IPS-11a (cell line): Measurements from ENCODE around the gene ACADM.
"Not testable (repeated sequence)": the region's sequence is repeated elsewhere in the genome, so short reads cannot be mapped to it uniquely, and the experiment has no call there.

Experiments
- H3K4me3 ChIP-seq: one replicate; pipeline ENCODE4 v1.5.1; 2013; ENCODE audit warnings: low read depth, low read length, control low read depth

Gene ACADM

GRCh38 chr1:75792091-75792490 is 67.6 kb downstream of the ACADM start:
- H3K4me3 ChIP-seq = no peak overlapping the region

GRCh38 chr1:75794382-75794781 is 69.9 kb downstream of the ACADM start:
- H3K4me3 ChIP-seq = no peak overlapping the region

GRCh38 chr1:75795703-75796193 is 71.2 kb downstream of the ACADM start:
- no peak overlapping the region for H3K4me3 ChIP-seq

- no peak within 1 kb of the TSS for H3K4me3 ChIP-seq
Measured at GRCh38 chr1:75796376-75797272, 72.1 kb downstream of the ACADM start, which contains the start of gene MSH4. Gene MSH4, plus strand, starts transcription at chr1:75796882. Its CDS starts 104 bp downstream, at chr1:75796986.

GRCh38 chr1:75797273-75797588 is 72.7 kb downstream of the ACADM start:
- H3K4me3 ChIP-seq = no peak overlapping the region

- no peak overlapping the region for H3K4me3 ChIP-seq
Measured at GRCh38 chr1:75797606-75798216, 73.2 kb downstream of the ACADM start.

- not testable (repeated sequence) for H3K4me3 ChIP-seq
Measured at GRCh38 chr1:75801480-75801879, 77.0 kb downstream of the ACADM start.

- H3K4me3 ChIP-seq = no peak overlapping the region
Measured at GRCh38 chr1:75808921-75809320, 84.4 kb downstream of the ACADM start.

GRCh38 chr1:75810113-75810512 is 85.6 kb downstream of the ACADM start:
- not testable (repeated sequence) for H3K4me3 ChIP-seq

GRCh38 chr1:75811211-75811981 is 86.9 kb downstream of the ACADM start:
- H3K4me3 ChIP-seq = no peak overlapping the region

GRCh38 chr1:75812065-75812464 is 87.6 kb downstream of the ACADM start:
- no peak overlapping the region for H3K4me3 ChIP-seq
